ENCODE measurements around the gene TATDN3.

GRCh38 chr1:212819726-212820125, 28.0 kb downstream of the TATDN3 start:
- no peak for TF ChIP-seq CTCF (IDR thresholded peaks at IDR 0.05)
- no peak for TF ChIP-seq POLR2A (IDR thresholded peaks at IDR 0.05)
